ENCODE results near the gene ARMH3. TPM values are rescaled to one million over a fixed set of nuclear protein-coding genes. Genes with fewer than 3 reads are reported as not detected.

Gene ARMH3
- total RNA-seq, 1 donor from 2014 or later, result 28.8 TPM

DNA sequence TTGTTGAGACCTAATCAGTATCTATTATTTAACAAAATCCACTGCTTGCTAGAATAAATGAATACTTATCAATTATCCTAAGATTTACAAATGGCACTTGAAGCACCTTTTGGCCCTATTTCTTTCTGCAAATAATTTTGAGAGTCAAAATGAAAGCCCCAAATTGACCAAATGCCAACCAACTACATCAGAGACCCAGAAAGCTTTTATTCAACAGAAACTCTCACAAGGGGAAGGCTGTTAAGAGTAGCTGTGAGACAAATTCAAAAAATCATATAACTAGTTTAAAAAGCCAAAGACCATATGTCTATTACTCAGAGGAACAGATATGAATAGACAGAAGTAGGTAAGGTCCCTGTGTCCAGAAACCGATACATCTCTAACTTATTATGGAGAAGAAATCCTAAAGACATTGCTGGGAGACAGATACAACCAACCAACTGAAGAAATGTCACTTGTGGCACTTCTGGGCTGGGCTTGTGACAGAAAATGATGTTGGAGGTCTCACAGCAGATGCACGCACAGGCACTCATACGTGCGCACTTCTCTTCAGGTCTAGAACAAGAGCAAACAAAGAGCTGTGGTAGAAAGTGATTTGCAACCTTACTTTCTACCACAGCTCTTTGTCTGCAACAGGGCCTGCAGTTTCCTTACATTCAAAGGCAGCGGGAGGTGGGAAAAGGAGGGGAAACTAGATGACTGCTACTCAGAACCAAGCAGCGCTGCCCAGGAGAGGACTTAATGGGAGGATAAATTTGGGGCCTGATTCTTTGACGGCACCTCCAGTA, 153.7 kb downstream of the ARMH3 start:
- peaks cover 6% of the 10 kb centered on the region for H3K4me1 Mint-ChIP-seq (ENCODE audit: unreplicated experiment)
- H3K9me3 Mint-ChIP-seq (ENCODE audit: unreplicated experiment), result no peaks in the 10 kb centered on the region
- no peak for DNase-seq (ENCODE audit: extremely low spot score, unreplicated experiment)
- peaks cover 9% of the 10 kb centered on the region for H3K36me3 Mint-ChIP-seq (ENCODE audit: unreplicated experiment)
- TF ChIP-seq, protein P1, sequence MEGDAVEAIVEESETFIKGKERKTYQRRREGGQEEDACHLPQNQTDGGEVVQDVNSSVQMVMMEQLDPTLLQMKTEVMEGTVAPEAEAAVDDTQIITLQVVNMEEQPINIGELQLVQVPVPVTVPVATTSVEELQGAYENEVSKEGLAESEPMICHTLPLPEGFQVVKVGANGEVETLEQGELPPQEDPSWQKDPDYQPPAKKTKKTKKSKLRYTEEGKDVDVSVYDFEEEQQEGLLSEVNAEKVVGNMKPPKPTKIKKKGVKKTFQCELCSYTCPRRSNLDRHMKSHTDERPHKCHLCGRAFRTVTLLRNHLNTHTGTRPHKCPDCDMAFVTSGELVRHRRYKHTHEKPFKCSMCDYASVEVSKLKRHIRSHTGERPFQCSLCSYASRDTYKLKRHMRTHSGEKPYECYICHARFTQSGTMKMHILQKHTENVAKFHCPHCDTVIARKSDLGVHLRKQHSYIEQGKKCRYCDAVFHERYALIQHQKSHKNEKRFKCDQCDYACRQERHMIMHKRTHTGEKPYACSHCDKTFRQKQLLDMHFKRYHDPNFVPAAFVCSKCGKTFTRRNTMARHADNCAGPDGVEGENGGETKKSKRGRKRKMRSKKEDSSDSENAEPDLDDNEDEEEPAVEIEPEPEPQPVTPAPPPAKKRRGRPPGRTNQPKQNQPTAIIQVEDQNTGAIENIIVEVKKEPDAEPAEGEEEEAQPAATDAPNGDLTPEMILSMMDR (IDR thresholded peaks at IDR 0.05), result no peak
- H3K27me3 Mint-ChIP-seq (ENCODE audit: unreplicated experiment), result no peaks in the 10 kb centered on the region
- H3K27ac Mint-ChIP-seq (ENCODE audit: unreplicated experiment), result no peak overlapping the region
- no peak overlapping the region for H3K4me3 Mint-ChIP-seq (ENCODE audit: unreplicated experiment)

GRCh38 chr10:101901340-101901739, 154.6 kb downstream of the ARMH3 start:
- Mint-ChIP-seq H3K36me3 (ENCODE audit: unreplicated experiment) (peaks cover 9% of the 10 kb centered on the region), H3K27ac (ENCODE audit: unreplicated experiment) (no peak overlapping the region), H3K4me3 (ENCODE audit: unreplicated experiment) (no peak overlapping the region), H3K27me3 (ENCODE audit: unreplicated experiment) (no peaks in the 10 kb centered on the region), H3K9me3 (ENCODE audit: unreplicated experiment) (no peaks in the 10 kb centered on the region), H3K4me1 (ENCODE audit: unreplicated experiment) (peaks cover 5% of the 10 kb centered on the region)
- DNase-seq (ENCODE audit: extremely low spot score, unreplicated experiment), result no peak
- TF ChIP-seq, protein P1 (IDR thresholded peaks at IDR 0.05), result no peak

DNA sequence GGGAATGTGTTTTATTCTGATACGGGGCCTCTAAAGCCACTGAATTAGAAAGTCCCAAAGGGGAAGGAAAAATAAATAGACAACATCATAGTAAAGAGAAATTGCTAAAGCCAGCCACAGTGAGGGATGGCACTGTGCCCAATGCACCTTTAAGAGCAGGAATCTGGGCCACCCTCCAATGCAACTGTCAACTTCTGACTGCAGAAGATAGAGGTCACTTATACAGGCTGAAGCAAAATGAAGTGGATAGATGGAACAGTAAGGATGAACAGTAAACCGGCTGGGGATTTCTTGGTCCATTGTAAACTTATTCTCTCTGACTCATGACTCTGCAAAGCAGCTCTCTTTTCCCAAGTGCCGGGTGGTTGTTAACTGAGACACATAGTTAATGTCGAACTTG, 158.3 kb downstream of the ARMH3 start:
- H3K36me3 Mint-ChIP-seq (ENCODE audit: unreplicated experiment), result peaks cover 6% of the 10 kb centered on the region
- TF ChIP-seq, protein P1 (IDR thresholded peaks at IDR 0.05), result no peak
- no peaks in the 10 kb centered on the region for H3K9me3 Mint-ChIP-seq (ENCODE audit: unreplicated experiment)
- H3K27ac Mint-ChIP-seq (ENCODE audit: unreplicated experiment), result no peak overlapping the region
- H3K4me3 Mint-ChIP-seq (ENCODE audit: unreplicated experiment), result no peak overlapping the region
- H3K4me1 Mint-ChIP-seq (ENCODE audit: unreplicated experiment), result peaks cover 5% of the 10 kb centered on the region
- no peak for DNase-seq (ENCODE audit: extremely low spot score, unreplicated experiment)
- H3K27me3 Mint-ChIP-seq (ENCODE audit: unreplicated experiment), result no peaks in the 10 kb centered on the region

- Mint-ChIP-seq H3K27ac (ENCODE audit: unreplicated experiment) (no peak overlapping the region), H3K27me3 (ENCODE audit: unreplicated experiment) (no peaks in the 10 kb centered on the region), H3K4me1 (ENCODE audit: unreplicated experiment) (peaks cover 5% of the 10 kb centered on the region), H3K4me3 (ENCODE audit: unreplicated experiment) (no peak overlapping the region), H3K36me3 (ENCODE audit: unreplicated experiment) (peaks cover 4% of the 10 kb centered on the region), H3K9me3 (ENCODE audit: unreplicated experiment) (no peaks in the 10 kb centered on the region)
- DNase-seq (ENCODE audit: extremely low spot score, unreplicated experiment), result no peak
- TF ChIP-seq, protein P1 (IDR thresholded peaks at IDR 0.05), result no peak
Observed at GRCh38 chr10:101896225-101896877, 159.6 kb downstream of the ARMH3 start.

- no peaks in the 10 kb centered on the region for H3K9me3 Mint-ChIP-seq (ENCODE audit: unreplicated experiment)
Observed at GRCh38 chr10:101895781-101896180, 160.2 kb downstream of the ARMH3 start.

More at GRCh38 chr10:101895781-101896180, 160.2 kb downstream of the ARMH3 start:
- no peak for DNase-seq (ENCODE audit: extremely low spot score, unreplicated experiment)
- Mint-ChIP-seq H3K27me3 (ENCODE audit: unreplicated experiment) (no peaks in the 10 kb centered on the region), H3K36me3 (ENCODE audit: unreplicated experiment) (peaks cover 1% of the 10 kb centered on the region), H3K4me3 (ENCODE audit: unreplicated experiment) (no peak overlapping the region), H3K27ac (ENCODE audit: unreplicated experiment) (no peak overlapping the region), H3K4me1 (ENCODE audit: unreplicated experiment) (peaks cover 5% of the 10 kb centered on the region)
- TF ChIP-seq, protein P1 (IDR thresholded peaks at IDR 0.05), result no peak
